ENCODE measurements around the gene PAF1. TPM values are rescaled to one million over a fixed set of nuclear protein-coding genes. Genes with fewer than 3 reads are reported as not detected.

Gene PAF1
- total RNA-seq, 1 experiment from 2014 or later: 53.5 TPM

- TF ChIP-seq, protein P1, sequence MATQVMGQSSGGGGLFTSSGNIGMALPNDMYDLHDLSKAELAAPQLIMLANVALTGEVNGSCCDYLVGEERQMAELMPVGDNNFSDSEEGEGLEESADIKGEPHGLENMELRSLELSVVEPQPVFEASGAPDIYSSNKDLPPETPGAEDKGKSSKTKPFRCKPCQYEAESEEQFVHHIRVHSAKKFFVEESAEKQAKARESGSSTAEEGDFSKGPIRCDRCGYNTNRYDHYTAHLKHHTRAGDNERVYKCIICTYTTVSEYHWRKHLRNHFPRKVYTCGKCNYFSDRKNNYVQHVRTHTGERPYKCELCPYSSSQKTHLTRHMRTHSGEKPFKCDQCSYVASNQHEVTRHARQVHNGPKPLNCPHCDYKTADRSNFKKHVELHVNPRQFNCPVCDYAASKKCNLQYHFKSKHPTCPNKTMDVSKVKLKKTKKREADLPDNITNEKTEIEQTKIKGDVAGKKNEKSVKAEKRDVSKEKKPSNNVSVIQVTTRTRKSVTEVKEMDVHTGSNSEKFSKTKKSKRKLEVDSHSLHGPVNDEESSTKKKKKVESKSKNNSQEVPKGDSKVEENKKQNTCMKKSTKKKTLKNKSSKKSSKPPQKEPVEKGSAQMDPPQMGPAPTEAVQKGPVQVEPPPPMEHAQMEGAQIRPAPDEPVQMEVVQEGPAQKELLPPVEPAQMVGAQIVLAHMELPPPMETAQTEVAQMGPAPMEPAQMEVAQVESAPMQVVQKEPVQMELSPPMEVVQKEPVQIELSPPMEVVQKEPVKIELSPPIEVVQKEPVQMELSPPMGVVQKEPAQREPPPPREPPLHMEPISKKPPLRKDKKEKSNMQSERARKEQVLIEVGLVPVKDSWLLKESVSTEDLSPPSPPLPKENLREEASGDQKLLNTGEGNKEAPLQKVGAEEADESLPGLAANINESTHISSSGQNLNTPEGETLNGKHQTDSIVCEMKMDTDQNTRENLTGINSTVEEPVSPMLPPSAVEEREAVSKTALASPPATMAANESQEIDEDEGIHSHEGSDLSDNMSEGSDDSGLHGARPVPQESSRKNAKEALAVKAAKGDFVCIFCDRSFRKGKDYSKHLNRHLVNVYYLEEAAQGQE (IDR thresholded peaks at IDR 0.05; ENCODE audit: low read depth): no peak
- TF ChIP-seq CBX3 (IDR thresholded peaks at IDR 0.05; ENCODE audit: low read depth) (no peak), ELF1 (IDR thresholded peaks at IDR 0.05; ENCODE audit: borderline replicate concordance, low read depth) (no peak), POLR2AphosphoS5 (IDR thresholded peaks at IDR 0.05; ENCODE audit: low read depth, low read length) (no peak)
- RAD21 ChIA-PET (ENCODE audit: low non-redundant PET in 1 of 2, low total read pairs in 2 of 2, uncharacterized antibody in 2 of 2, unreplicated experiment in 2 of 2): no interaction called here
- no TSS peak for BruUV-seq (replicated peaks)
- intact Hi-C loops (cut with micrococcal nuclease): no loop called here
- no peak overlapping the region for H3K27ac ChIP-seq (ENCODE audit: low read depth, low read length)
- peaks cover 5% of the 10 kb centered on the region; the same call in 1 of the 2 replicates for H3K79me2 ChIP-seq (ENCODE audit: insufficient read depth, low read length)
- peaks cover 24 to 38% of the 10 kb centered on the region in 2 experiments; a peak in 3 of 4 replicates for H3K36me3 ChIP-seq (ENCODE audit: control insufficient read depth in 1 of 2, insufficient read depth in 2 of 2, low read length in 2 of 2)
- no peak overlapping the region for H3K9ac ChIP-seq (ENCODE audit: low read length)
- no peak overlapping the region for H3K4me3 ChIP-seq (replicated peaks in 1 of 2; ENCODE audit: low read depth in 1 of 2, low read length in 2 of 2)
- H4K20me1 ChIP-seq (ENCODE audit: insufficient read depth): no peaks in the 10 kb centered on the region; the same call in 1 of the 2 replicates
- no peak for ATAC-seq
- no peaks in the 10 kb centered on the region for H3K9me2 ChIP-seq (ENCODE audit: insufficient read depth)
- no peaks in the 10 kb centered on the region for H3K27me3 ChIP-seq (ENCODE audit: insufficient read depth, low read length)
- H3K9me3 ChIP-seq (ENCODE audit: control insufficient read depth in 1 of 2, insufficient read depth in 1 of 2, low read depth in 1 of 2, low read length in 2 of 2): no peaks in the 10 kb centered on the region
- DNase-seq (ENCODE audit: low read depth, low spot score): no peak
- no peak overlapping the region for H2AFZ ChIP-seq (ENCODE audit: low read depth, low read length, poor library complexity, severe bottlenecking)
- peaks cover 0 to 11% of the 10 kb centered on the region in 2 experiments; a peak in 2 of 4 replicates for H3K4me1 ChIP-seq (ENCODE audit: control insufficient read depth in 1 of 2, insufficient read depth in 2 of 2, low read length in 2 of 2)
- POLR2A ChIA-PET: no interaction called here
- CTCF ChIA-PET: no interaction called here
- H3K4me2 ChIP-seq (ENCODE audit: low read length): no peak overlapping the region
Measured at GRCh38 chr19:39365531-39365930, 25.4 kb downstream of the PAF1 start.

DNA sequence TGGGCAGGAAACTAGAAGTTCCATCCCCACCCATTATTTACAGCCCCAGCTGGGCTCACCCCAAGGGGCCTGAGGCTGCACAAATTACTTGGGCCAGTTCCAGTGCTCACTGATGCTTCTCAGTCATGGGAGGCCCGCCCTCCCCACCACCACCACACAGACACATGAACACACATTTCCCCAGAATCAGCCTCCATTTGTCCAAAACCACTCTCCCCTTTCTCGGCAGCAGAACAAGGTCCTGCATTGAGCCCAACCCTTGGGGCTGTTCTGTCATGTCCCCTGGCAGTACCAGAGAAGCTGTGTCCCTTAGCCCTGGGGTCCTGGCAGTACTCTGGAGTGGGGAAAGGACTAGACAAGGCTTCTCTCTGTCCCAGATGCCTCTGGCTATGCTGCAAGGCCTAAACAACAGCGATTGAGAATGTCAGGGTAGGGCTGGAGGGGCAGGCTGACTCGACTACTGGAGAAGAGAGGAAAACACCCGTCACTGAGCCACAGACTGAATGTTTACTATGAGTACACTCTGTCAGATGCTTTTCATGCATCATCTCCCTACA is 26.9 kb downstream of the PAF1 start:
- BruUV-seq (replicated peaks): no TSS peak
- no peak overlapping the region for H3K9ac ChIP-seq (ENCODE audit: low read length)
- TF ChIP-seq EGR1 (IDR thresholded peaks at IDR 0.05; ENCODE audit: low read depth) (no peak), EZH2phosphoT487 (IDR thresholded peaks at IDR 0.05; ENCODE audit: borderline replicate concordance) (no peak), CEBPB (IDR thresholded peaks at IDR 0.05; ENCODE audit: low read depth) (no peak), TCF7L2 (IDR thresholded peaks at IDR 0.05; ENCODE audit: borderline replicate concordance, extremely low read depth, insufficient read depth, insufficient read length) (no peak), MAX (IDR thresholded peaks at IDR 0.05) (no peak), YY1 (IDR thresholded peaks at IDR 0.05; ENCODE audit: extremely low read depth, insufficient replicate concordance, low read depth, low read length) (no peak), CBX3 (IDR thresholded peaks at IDR 0.05; ENCODE audit: low read depth) (no peak), POLR2AphosphoS5 (IDR thresholded peaks at IDR 0.05; ENCODE audit: low read depth, low read length) (no peak), ZFX (IDR thresholded peaks at IDR 0.05) (no peak), RAD21 (IDR thresholded peaks at IDR 0.05; ENCODE audit: low read depth) (no peak)
- TF ChIP-seq, protein P1 (IDR thresholded peaks at IDR 0.05; ENCODE audit: low read depth): no peak

More for the DNA sequence above, 26.9 kb downstream of the PAF1 start:
- Histone ChIP-seq H3K9me3 (ENCODE audit: control insufficient read depth in 1 of 2, insufficient read depth in 1 of 2, low read depth in 1 of 2, low read length in 2 of 2) (no peaks in the 10 kb centered on the region), H3K27me3 (ENCODE audit: insufficient read depth, low read length) (no peaks in the 10 kb centered on the region), H3K79me2 (ENCODE audit: insufficient read depth, low read length) (peaks cover 7% of the 10 kb centered on the region; the same call in 1 of the 2 replicates), H4K20me1 (ENCODE audit: insufficient read depth) (no peaks in the 10 kb centered on the region; the same call in 1 of the 2 replicates), H3K4me1 (ENCODE audit: control insufficient read depth in 1 of 2, insufficient read depth in 2 of 2, low read length in 2 of 2) (peaks cover 0 to 11% of the 10 kb centered on the region in 2 experiments; a peak in 2 of 4 replicates), H3K4me2 (ENCODE audit: low read length) (no peak overlapping the region), H2AFZ (ENCODE audit: low read depth, low read length, poor library complexity, severe bottlenecking) (no peak overlapping the region), H3K27ac (ENCODE audit: low read depth, low read length) (no peak overlapping the region), H3K36me3 (ENCODE audit: control insufficient read depth in 1 of 2, insufficient read depth in 2 of 2, low read length in 2 of 2) (peaks cover 22 to 35% of the 10 kb centered on the region in 2 experiments; a peak in 3 of 4 replicates), H3K4me3 (replicated peaks in 1 of 2; ENCODE audit: low read depth in 1 of 2, low read length in 2 of 2) (no peak overlapping the region), H3K9me2 (ENCODE audit: insufficient read depth) (no peaks in the 10 kb centered on the region)
- DNase-seq (ENCODE audit: low read depth, low spot score) (no peak), ATAC-seq (no peak)
- RAD21 ChIA-PET (ENCODE audit: low non-redundant PET in 1 of 2, low total read pairs in 2 of 2, uncharacterized antibody in 2 of 2, unreplicated experiment in 2 of 2): no interaction called here
- CTCF ChIA-PET: no interaction called here
- POLR2A ChIA-PET: no interaction called here
- intact Hi-C loops (cut with micrococcal nuclease): no loop called here
